ENCODE data around the gene CDC42EP4.

Gene CDC42EP4

GRCh38 chr17:73341350-73342049, 29.7 kb upstream of the CDC42EP4 start:
- Histone ChIP-seq H3K4me1 (ENCODE audit: control insufficient read depth, insufficient read depth, low read length) (no peaks in the 10 kb centered on the region; the same call in 1 of the 2 replicates), H3K36me3 (ENCODE audit: control insufficient read depth in 2 of 2, insufficient read depth in 1 of 2, low read length in 2 of 2) (no peaks in the 10 kb centered on the region), H3K27ac (ENCODE audit: extremely low read depth, low read depth, low read length) (no peak overlapping the region), H3K4me3 (ENCODE audit: low read depth, low read length) (no peak overlapping the region), H3K9me3 (ENCODE audit: control insufficient read depth, insufficient read depth, low read depth, low read length) (no peaks in the 10 kb centered on the region)
- TF ChIP-seq ZNF791 (tag by site-specific recombination; IDR thresholded peaks at IDR 0.05) = no peak
- TF ChIP-seq ZBTB8A (tag by site-specific recombination; IDR thresholded peaks at IDR 0.05) = 0 out of 2 replicates have a peak, but pooled peaks have one; percentile 17
- POLR2A ChIA-PET = interaction anchor here (0.8 to 1.0 kb wide), 3 partner anchors 30 to 564 kb away, joined by 4 to 7 read pairs (median 6); partner anchors contain the start of gene CDC42EP4
- CTCF ChIA-PET = interaction anchor here (1.1 kb wide), 1 partner anchor 86 kb away, joined by 7 read pairs; no protein-coding TSS in a partner anchor

DNA sequence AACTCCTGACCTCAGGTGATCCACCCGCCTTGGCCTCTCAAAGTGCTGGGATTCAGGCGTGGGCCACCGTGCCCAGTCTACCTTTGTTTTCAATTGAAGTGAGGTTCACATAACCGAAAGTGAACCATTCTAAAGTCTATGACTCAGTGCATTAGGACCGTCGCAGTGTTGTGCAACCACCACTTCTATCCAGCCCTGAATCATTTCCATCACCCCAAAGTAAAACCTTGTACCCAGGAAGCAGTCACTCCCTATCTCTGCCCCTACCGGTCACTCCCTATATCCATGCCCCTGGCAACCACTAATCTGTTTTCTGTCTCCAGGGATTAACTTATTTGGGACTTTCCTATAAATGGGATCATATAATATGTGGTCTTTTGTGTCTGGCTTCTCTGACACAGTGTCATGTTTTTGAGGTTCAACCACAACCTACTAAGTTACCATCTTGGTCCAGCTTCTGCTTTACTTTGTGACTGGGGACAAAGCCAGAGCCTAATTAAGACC, 28.3 kb upstream of the CDC42EP4 start:
- CTCF ChIA-PET = interaction anchor here (0.6 to 0.9 kb wide), 5 partner anchors 9 to 158 kb away, joined by 3 to 6 read pairs (median 3); no protein-coding TSS in a partner anchor
- no peaks in the 10 kb centered on the region; the same call in 1 of the 2 replicates for H3K4me1 ChIP-seq (ENCODE audit: control insufficient read depth, insufficient read depth, low read length)
- no peak for TF ChIP-seq ZNF624 (tag by site-specific recombination; IDR thresholded peaks at IDR 0.05)
- TF ChIP-seq ZNF366 (tag by site-specific recombination; conservative IDR thresholded peaks at IDR 0.05) = no peak
- peak; percentile 65; the same call in 1 of the 2 replicates for TF ChIP-seq PRDM1 (tag by site-specific recombination; IDR thresholded peaks at IDR 0.05)
- no peak overlapping the region for H3K4me3 ChIP-seq (ENCODE audit: low read depth, low read length)
- POLR2A ChIA-PET = interaction anchor here (0.7 kb wide), 1 partner anchor 73 kb away, joined by 5 read pairs; no protein-coding TSS in a partner anchor
- no peaks in the 10 kb centered on the region for H3K9me3 ChIP-seq (ENCODE audit: control insufficient read depth, insufficient read depth, low read depth, low read length)
- no peaks in the 10 kb centered on the region for H3K36me3 ChIP-seq (ENCODE audit: control insufficient read depth in 2 of 2, insufficient read depth in 1 of 2, low read length in 2 of 2)
- no peak overlapping the region for H3K27ac ChIP-seq (ENCODE audit: extremely low read depth, low read depth, low read length)

- no peak for TF ChIP-seq GLI4 (tag by site-specific recombination; IDR thresholded peaks at IDR 0.05)
- no peak for TF ChIP-seq MEIS1 (CRISPR knock-in tag; IDR thresholded peaks at IDR 0.05; ENCODE audit: borderline replicate concordance)
- TF ChIP-seq, protein P1, sequence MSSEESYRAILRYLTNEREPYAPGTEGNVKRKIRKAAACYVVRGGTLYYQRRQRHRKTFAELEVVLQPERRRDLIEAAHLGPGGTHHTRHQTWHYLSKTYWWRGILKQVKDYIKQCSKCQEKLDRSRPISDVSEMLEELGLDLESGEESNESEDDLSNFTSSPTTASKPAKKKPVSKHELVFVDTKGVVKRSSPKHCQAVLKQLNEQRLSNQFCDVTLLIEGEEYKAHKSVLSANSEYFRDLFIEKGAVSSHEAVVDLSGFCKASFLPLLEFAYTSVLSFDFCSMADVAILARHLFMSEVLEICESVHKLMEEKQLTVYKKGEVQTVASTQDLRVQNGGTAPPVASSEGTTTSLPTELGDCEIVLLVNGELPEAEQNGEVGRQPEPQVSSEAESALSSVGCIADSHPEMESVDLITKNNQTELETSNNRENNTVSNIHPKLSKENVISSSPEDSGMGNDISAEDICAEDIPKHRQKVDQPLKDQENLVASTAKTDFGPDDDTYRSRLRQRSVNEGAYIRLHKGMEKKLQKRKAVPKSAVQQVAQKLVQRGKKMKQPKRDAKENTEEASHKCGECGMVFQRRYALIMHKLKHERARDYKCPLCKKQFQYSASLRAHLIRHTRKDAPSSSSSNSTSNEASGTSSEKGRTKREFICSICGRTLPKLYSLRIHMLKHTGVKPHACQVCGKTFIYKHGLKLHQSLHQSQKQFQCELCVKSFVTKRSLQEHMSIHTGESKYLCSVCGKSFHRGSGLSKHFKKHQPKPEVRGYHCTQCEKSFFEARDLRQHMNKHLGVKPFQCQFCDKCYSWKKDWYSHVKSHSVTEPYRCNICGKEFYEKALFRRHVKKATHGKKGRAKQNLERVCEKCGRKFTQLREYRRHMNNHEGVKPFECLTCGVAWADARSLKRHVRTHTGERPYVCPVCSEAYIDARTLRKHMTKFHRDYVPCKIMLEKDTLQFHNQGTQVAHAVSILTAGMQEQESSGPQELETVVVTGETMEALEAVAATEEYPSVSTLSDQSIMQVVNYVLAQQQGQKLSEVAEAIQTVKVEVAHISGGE (tag by site-specific recombination; conservative IDR thresholded peaks at IDR 0.05; ENCODE audit: low read depth) = no peak
- no peak for TF ChIP-seq ZNF776 (tag by site-specific recombination; IDR thresholded peaks at IDR 0.05; ENCODE audit: borderline replicate concordance)
- TF ChIP-seq IKZF3 (tag by site-specific recombination; IDR thresholded peaks at IDR 0.05) = no peak
- no peak for TF ChIP-seq ZNF501 (tag by site-specific recombination; IDR thresholded peaks at IDR 0.05)
- TF ChIP-seq ZSCAN18 (tag by site-specific recombination; IDR thresholded peaks at IDR 0.05) = no peak
- TF ChIP-seq ZNF280C (tag by site-specific recombination; IDR thresholded peaks at IDR 0.05) = no peak
- TF ChIP-seq, protein P2, sequence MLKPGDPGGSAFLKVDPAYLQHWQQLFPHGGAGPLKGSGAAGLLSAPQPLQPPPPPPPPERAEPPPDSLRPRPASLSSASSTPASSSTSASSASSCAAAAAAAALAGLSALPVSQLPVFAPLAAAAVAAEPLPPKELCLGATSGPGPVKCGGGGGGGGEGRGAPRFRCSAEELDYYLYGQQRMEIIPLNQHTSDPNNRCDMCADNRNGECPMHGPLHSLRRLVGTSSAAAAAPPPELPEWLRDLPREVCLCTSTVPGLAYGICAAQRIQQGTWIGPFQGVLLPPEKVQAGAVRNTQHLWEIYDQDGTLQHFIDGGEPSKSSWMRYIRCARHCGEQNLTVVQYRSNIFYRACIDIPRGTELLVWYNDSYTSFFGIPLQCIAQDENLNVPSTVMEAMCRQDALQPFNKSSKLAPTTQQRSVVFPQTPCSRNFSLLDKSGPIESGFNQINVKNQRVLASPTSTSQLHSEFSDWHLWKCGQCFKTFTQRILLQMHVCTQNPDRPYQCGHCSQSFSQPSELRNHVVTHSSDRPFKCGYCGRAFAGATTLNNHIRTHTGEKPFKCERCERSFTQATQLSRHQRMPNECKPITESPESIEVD (tag by site-specific recombination; IDR thresholded peaks at IDR 0.05) = no peak
- CTCF ChIA-PET = interaction anchor here (1.3 kb wide), 1 partner anchor 84 kb away, joined by 5 read pairs; no protein-coding TSS in a partner anchor
- Histone ChIP-seq H3K4me1 (ENCODE audit: control insufficient read depth, insufficient read depth, low read length) (no peaks in the 10 kb centered on the region; the same call in 1 of the 2 replicates), H3K9me3 (ENCODE audit: control insufficient read depth, insufficient read depth, low read depth, low read length) (no peaks in the 10 kb centered on the region), H3K36me3 (ENCODE audit: control insufficient read depth in 2 of 2, insufficient read depth in 1 of 2, low read length in 2 of 2) (no peaks in the 10 kb centered on the region), H3K4me3 (ENCODE audit: low read depth, low read length) (no peak overlapping the region), H3K27ac (ENCODE audit: extremely low read depth, low read depth, low read length) (no peak overlapping the region)
- POLR2A ChIA-PET = interaction anchor here (0.6 to 1.2 kb wide), 3 partner anchors 27 to 97 kb away, joined by 3 to 4 read pairs (median 3); no protein-coding TSS in a partner anchor
Measured at GRCh38 chr17:73338566-73339197, 26.9 kb upstream of the CDC42EP4 start.

Measured in HEK293 (cell line).